WI38 (cell line): ENCODE results near the gene NEURL1B.
"Not testable (repeated sequence)": the region's sequence is repeated elsewhere in the genome, so short reads cannot be mapped to it uniquely, and the experiment has no call there.

Experiments used
- H3K4me3 ChIP-seq: 2 replicates; pipeline ENCODE4 v1.5.1; 2011; ENCODE audit warnings: low read depth, mild to moderate bottlenecking, control low read depth, low read length
- TF ChIP-seq, protein P1 (sequence below): IDR thresholded peaks from 2 replicates; pipeline ENCODE4 v1.5.1; 2012; ENCODE audit warnings: low read depth, mild to moderate bottlenecking, control low read depth, low read length

The NEURL1B gene

DNA sequence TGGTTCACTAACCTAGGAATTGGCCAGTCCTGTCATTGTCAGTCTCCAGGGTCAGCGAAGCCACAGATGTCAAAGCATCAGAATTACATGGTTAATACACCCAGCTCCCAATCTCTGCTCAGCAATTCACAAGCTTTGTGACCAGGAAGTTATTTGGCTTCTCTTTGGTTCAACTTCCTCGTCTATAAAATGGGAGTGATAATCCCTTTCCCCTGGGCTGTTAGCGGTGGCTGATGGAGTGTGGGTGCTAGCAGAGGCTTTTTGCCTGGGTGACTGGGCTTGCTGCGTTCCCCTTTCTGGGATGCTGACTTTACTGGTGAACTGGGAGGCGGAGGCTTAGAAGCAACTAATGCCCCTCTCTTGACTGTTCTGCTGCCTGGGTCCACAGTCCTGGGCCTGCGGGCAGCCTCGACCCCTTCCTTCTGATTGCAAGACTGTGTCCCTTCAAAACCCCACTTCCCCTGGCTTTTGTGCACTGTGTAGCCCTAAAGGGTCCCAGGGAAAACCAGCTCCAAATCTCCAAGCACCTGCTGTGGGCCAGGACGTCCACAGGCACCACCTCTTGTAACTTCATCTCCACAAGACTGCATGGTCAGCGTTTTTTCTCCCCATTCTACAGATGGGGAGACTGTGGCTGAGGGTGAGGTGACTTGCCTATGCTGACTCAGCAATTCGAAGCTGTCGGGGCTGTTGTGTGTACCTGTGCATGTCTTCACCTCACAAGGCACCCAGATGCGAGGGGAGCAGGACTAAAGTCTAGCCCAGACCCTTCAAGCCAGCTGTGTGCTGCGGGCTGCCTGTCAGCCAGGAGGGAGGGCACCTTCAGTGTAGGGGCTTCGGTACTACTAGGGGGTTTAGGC, 45.2 kb upstream of the NEURL1B start:
- TF ChIP-seq, protein P1, sequence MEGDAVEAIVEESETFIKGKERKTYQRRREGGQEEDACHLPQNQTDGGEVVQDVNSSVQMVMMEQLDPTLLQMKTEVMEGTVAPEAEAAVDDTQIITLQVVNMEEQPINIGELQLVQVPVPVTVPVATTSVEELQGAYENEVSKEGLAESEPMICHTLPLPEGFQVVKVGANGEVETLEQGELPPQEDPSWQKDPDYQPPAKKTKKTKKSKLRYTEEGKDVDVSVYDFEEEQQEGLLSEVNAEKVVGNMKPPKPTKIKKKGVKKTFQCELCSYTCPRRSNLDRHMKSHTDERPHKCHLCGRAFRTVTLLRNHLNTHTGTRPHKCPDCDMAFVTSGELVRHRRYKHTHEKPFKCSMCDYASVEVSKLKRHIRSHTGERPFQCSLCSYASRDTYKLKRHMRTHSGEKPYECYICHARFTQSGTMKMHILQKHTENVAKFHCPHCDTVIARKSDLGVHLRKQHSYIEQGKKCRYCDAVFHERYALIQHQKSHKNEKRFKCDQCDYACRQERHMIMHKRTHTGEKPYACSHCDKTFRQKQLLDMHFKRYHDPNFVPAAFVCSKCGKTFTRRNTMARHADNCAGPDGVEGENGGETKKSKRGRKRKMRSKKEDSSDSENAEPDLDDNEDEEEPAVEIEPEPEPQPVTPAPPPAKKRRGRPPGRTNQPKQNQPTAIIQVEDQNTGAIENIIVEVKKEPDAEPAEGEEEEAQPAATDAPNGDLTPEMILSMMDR: no peak
- H3K4me3 ChIP-seq: no peak overlapping the region

DNA sequence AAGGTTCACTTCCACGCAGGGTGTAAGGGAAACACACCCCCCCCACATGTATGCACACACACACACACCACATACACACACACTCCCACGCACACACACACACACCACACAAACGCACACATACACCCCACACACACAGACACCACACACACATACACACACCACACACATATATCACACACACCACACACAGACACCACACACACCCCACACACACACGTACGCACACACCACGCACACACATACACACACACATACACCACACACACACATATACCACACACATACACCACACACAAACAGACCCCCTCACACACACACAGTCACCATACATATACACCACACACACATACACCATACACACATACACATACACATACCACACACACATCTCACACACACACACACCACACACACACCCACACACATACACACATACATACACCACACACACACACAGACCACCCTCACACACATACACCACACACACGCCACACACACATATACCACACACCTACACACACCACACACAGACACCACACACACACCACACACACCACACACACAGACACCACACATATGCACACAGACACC, 44.3 kb upstream of the NEURL1B start:
- TF ChIP-seq, protein P1: no peak
- no peak overlapping the region for H3K4me3 ChIP-seq

DNA sequence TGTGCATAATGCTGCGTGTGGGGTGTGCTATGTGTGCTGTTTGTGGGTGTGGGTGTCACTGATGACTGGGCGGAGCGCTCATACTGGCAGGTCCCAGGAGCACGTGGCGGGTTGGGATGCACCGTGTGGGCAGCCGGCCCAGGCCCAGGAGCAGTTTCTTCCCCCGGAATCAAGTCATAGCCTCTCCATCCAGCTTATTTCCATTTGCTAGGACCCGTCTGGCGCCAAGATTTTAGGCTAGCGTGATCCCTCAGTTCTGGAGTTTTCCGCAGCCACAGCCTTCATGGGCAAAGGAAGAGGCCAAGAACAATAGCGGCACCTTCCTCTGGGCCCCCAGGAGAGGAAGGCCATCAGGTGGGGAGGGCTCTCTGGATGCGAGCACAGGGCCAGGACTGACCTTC, 43.3 kb upstream of the NEURL1B start:
- TF ChIP-seq, protein P1: no peak
- H3K4me3 ChIP-seq: no peak overlapping the region

DNA sequence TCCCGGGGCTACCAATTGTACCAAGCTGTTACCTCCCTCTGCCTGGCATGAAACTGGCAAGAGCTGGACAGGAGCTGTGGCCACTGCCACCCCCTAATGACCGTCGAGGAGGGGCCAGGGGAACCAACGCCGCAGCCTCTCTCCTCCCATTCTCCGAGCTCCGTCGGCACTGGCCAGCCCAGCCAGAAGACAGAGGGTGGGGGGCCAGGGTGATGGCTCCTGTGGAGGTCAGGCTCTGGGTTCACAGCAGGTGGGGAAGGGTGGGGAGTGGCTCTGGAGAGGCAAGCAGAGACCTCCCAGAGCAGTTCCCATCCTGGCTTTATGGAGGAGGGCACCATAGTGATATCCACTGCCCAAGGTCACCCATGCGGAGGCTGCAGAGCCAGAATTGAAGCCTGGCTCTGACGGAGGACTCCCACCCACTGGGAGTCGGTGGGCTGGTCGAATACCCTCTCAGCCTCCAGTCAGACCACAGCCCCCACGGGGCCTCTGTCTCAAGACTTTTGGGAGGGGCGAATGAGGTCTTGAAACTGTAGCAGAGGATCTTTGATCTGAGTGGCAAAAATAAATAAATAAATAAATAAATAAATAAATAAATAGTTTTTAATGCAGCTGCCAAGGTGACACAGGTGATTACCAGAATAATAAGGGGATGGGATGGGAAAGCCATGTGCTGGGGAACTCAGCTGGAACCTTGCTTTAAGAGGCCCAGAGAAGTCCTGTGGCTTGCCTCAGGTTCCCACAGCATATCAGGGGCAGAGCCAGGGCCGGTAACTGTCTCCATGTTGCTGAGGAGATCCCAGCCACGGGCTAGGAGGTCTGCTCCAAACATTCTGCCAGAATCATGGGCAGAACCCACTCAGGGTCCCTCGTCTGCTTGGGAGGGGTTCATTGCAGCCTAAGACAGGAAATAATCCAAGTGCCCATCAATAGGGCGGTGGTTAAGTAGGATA, 42.5 kb upstream of the NEURL1B start:
- H3K4me3 ChIP-seq: no peak overlapping the region
- TF ChIP-seq, protein P1: no peak

DNA sequence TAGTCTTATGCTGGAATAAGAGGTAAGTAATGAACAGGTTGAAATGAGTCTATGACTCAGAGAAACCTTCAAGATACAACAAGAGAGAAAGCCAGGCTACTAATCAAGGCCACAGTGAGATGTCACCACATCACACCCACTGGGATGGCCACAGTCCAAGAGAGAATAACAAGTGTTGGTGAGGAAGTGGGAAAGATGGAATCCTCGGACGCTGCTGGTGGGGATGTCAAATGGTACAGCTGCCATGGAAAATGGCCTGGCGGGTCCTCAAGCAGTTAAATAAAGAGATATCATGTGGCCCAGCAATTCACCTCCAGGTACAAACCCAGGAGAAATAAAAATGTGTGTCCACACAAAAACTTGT, 41.9 kb upstream of the NEURL1B start:
- TF ChIP-seq, protein P1: no peak

DNA sequence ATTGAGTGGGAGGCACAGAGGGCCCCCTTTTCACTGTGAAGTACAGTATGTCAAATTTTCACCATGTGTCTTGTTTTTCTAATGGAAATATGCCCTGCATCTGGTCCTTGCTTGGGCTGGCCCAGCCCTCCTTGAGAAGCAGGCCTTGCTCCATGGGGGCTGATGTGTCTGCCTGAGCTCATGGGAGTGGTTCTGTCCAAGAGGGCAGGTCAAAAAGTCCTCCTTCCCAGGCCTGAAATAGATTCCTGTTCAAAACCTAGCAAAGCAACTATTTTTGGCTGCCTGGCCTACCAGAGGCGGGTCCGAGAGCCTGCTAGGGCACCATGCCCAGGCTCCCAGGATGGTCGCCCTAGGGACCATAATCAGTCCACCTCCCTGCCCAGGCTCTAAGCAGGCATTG, 40.5 kb upstream of the NEURL1B start:
- H3K4me3 ChIP-seq: no peak overlapping the region
- TF ChIP-seq, protein P1: no peak

More for the DNA sequence above, 41.9 kb upstream of the NEURL1B start:
- H3K4me3 ChIP-seq: no peak overlapping the region

DNA sequence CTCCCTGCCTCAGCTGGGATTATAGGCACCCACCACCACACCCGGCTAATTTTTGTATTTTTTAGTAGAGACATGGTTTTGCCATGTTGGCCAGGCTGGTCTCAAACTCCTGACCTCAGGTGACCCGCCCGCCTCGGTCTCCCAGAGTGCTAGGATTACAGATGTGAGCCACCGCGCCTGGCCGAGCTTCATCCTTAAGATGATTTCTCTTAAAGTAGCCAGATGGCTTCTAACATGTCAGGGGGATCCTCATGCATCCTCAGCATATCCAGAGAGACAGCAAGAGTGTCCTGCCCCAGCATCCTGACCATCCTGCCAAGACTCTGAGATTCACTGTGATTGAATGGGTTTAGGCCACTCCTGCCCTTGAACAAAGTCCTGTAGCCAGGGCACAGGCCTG, 39.5 kb upstream of the NEURL1B start:
- H3K4me3 ChIP-seq: not testable (repeated sequence)
